B cell (primary cell): Measurements from ENCODE around the gene PEAK1.

Experiments used
- EZH2 ChIP-seq: IDR thresholded peaks from 2 replicates; pipeline ENCODE4 v1.6.1; 2012; ENCODE audit warnings: borderline replicate concordance, low read depth, mild to moderate bottlenecking, moderate library complexity, low read length; ENCODE audit not compliant: insufficient read depth, poor library complexity, severe bottlenecking
- TF ChIP-seq, protein P1 (sequence below): fragments of 200-600 bp; IDR thresholded peaks from one replicate; pipeline ENCODE4 v1.8.0; 2022; ENCODE audit warnings: antibody characterized with exemption, mild to moderate bottlenecking

- TF ChIP-seq, protein P1, sequence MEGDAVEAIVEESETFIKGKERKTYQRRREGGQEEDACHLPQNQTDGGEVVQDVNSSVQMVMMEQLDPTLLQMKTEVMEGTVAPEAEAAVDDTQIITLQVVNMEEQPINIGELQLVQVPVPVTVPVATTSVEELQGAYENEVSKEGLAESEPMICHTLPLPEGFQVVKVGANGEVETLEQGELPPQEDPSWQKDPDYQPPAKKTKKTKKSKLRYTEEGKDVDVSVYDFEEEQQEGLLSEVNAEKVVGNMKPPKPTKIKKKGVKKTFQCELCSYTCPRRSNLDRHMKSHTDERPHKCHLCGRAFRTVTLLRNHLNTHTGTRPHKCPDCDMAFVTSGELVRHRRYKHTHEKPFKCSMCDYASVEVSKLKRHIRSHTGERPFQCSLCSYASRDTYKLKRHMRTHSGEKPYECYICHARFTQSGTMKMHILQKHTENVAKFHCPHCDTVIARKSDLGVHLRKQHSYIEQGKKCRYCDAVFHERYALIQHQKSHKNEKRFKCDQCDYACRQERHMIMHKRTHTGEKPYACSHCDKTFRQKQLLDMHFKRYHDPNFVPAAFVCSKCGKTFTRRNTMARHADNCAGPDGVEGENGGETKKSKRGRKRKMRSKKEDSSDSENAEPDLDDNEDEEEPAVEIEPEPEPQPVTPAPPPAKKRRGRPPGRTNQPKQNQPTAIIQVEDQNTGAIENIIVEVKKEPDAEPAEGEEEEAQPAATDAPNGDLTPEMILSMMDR = no peak
- no peak for TF ChIP-seq EZH2
These were observed 168.2 kb downstream of the PEAK1 start for GRCh38 chr15:77251662-77252061.
